Measurements from ENCODE around the gene RNF186. TPM values are rescaled to one million over a fixed set of nuclear protein-coding genes. Genes with fewer than 3 reads are reported as not detected.
A peak's percentile ranks its signal among the peaks of the same experiment; 100 is the strongest.

RNF186 gene, protein sequence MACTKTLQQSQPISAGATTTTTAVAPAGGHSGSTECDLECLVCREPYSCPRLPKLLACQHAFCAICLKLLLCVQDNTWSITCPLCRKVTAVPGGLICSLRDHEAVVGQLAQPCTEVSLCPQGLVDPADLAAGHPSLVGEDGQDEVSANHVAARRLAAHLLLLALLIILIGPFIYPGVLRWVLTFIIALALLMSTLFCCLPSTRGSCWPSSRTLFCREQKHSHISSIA
- not detected for total RNA-seq
- polyA plus RNA-seq, result not detected
- long read RNA-seq, donor 1, result 0 reads
- long read RNA-seq, donor 2, result 0 reads
- long read RNA-seq, donor 3, result 0 reads
- long read RNA-seq, donor 4, result 0 reads

DNA sequence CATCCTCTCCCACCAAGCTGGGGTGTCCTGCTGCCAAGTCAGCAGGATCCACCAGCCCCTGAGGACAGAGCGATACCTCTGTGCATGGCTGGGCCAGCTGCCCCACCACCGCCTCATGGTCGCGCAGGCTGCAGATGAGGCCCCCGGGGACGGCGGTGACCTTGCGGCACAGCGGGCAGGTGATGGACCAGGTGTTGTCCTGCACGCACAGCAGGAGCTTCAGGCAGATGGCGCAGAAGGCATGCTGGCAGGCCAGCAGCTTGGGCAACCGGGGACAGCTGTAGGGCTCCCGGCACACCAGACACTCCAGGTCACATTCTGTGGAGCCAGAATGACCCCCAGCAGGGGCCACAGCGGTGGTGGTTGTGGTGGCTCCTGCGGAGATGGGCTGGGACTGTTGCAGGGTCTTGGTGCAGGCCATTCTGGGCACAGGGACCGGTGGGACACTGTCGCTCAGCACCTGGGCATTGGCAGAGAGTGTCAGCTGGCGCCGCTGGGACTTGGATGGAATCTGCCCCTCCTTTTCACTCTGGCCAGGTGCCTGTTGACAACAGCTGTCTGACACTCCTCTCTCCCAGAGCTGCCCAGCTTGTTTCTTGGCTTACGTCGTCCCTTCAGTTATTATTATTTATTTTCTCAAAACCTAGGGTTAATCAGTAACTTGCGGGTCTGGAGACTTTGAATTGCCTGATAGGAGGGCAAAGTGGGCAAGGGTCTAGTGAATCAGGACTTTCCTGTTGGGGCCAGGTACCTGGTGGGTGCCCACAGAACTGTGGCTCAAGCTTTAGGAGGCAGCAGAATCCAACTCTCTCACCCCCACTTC is at the start of gene RNF186:
RNF186 (minus strand) TSS at position 603 of the 823 bp plus-strand sequence; CDS start at position 421, 182 bp downstream.
- no peak for DNase-seq
- H3K27ac ChIP-seq (ENCODE audit: low read length), result no peak within 1 kb of the TSS
- intact Hi-C loops (cut with DNase I), result no loop called here
- H3K27me3 ChIP-seq (ENCODE audit: control insufficient read depth, insufficient read depth), result no peaks in the 10 kb centered on the region
- H3K9me3 ChIP-seq (ENCODE audit: control insufficient read depth, low read length), result no peaks in the 10 kb centered on the region
- no peak within 1 kb of the TSS for H3K4me3 ChIP-seq (ENCODE audit: low read length)
- peaks cover 2% of the 10 kb centered on the region for H3K4me1 ChIP-seq (ENCODE audit: control insufficient read depth, insufficient read depth, low read length)
- WGBS, result 82% methylated on average over 22 of the region's 22 CpGs
- peak; percentile 24 to 37 for ATAC-seq

GRCh38 chr1:19864570-19865160 is 49.6 kb upstream of the RNF186 start:
- no peaks in the 10 kb centered on the region for H3K4me1 ChIP-seq (ENCODE audit: control insufficient read depth, insufficient read depth, low read length)
- H3K9me3 ChIP-seq (ENCODE audit: control insufficient read depth, low read length), result no peaks in the 10 kb centered on the region
- no peaks in the 10 kb centered on the region for H3K27me3 ChIP-seq (ENCODE audit: control insufficient read depth, insufficient read depth)
- no peak for ATAC-seq
- H3K4me3 ChIP-seq (ENCODE audit: low read length), result no peak overlapping the region
- intact Hi-C loops (cut with DNase I), result no loop called here
- no peak for DNase-seq
- 50% methylated on average over 1 of the region's 1 CpG for WGBS
- no peak overlapping the region for H3K27ac ChIP-seq (ENCODE audit: low read length)

DNA sequence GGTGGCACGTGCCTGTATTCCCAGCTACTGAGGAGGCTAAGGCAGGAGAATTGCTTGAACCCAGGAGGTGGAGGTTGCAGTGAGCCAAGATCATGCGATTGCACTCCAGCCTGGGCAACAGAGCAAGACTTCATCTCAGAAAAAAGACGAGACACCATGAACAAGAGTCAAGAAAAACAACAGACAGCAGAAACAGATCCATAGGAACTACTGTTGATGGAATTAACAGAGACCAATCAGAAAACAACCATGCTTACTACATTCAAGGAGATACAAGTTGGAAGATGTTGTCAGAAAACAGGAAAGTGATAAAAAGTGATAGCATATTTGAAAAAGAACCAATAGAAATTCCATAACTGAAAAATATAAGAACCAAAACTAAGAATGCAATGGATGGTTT is 47.9 kb upstream of the RNF186 start:
- Histone ChIP-seq H3K4me3 (ENCODE audit: low read length) (no peak overlapping the region), H3K27me3 (ENCODE audit: control insufficient read depth, insufficient read depth) (no peaks in the 10 kb centered on the region), H3K9me3 (ENCODE audit: control insufficient read depth, low read length) (no peaks in the 10 kb centered on the region), H3K27ac (ENCODE audit: low read length) (no peak overlapping the region), H3K4me1 (ENCODE audit: control insufficient read depth, insufficient read depth, low read length) (no peaks in the 10 kb centered on the region)
- no peak for ATAC-seq
- DNase-seq, result no peak
- 79% methylated on average over 3 of the region's 3 CpGs for WGBS
- intact Hi-C loops (cut with DNase I), result no loop called here

DNA sequence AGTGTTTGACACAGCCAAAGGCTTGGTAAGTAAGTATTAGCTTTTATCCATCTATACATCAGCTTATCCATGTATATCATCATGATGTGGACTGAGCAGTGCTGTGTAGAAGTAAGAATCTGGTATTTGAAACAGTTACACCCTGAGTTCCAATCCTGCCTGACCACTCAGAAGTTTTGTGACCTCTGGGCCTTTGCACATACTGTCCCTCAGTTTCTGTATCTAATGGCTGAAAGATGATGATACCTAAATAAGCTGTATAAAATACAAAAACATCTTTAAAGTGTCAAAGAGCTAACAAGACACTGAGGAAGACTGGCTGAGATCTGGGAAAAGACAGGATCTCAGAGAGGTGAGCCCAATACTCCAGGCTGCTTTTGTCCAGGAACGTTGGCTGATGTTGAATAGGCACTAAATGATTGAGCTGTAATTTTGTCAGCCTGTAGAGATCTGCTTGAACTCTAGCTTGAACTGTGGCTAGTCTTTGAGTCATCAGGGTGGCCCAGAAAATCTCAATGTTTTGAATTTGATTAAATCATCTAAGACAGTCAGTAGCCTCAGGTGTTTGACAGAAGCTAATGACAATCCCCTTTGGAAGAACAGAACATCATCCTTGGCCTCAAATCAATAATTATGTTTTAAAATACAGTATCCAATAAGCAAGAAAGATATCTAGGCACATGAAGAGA is 46.9 kb upstream of the RNF186 start:
- ATAC-seq (no peak), DNase-seq (no peak)
- Histone ChIP-seq H3K4me3 (ENCODE audit: low read length) (no peak overlapping the region), H3K9me3 (ENCODE audit: control insufficient read depth, low read length) (no peaks in the 10 kb centered on the region), H3K4me1 (ENCODE audit: control insufficient read depth, insufficient read depth, low read length) (no peaks in the 10 kb centered on the region), H3K27me3 (ENCODE audit: control insufficient read depth, insufficient read depth) (no peaks in the 10 kb centered on the region), H3K27ac (ENCODE audit: low read length) (no peak overlapping the region)
- intact Hi-C loops (cut with DNase I), result no loop called here
- 83% methylated on average over 1 of the region's 1 CpG for WGBS

- intact Hi-C loops (cut with DNase I), result no loop called here
- peak in 1 of 2 donors; percentile 26 for ATAC-seq
- H3K4me3 ChIP-seq (ENCODE audit: low read length), result no peak overlapping the region
- DNase-seq, result no peak
- no peaks in the 10 kb centered on the region for H3K9me3 ChIP-seq (ENCODE audit: control insufficient read depth, low read length)
- 64% methylated on average over 2 of the region's 2 CpGs for WGBS
- no peaks in the 10 kb centered on the region for H3K27me3 ChIP-seq (ENCODE audit: control insufficient read depth, insufficient read depth)
- no peaks in the 10 kb centered on the region for H3K4me1 ChIP-seq (ENCODE audit: control insufficient read depth, insufficient read depth, low read length)
- no peak overlapping the region for H3K27ac ChIP-seq (ENCODE audit: low read length)
These were observed 46.0 kb upstream of the RNF186 start for GRCh38 chr1:19861034-19861433.

GRCh38 chr1:19860418-19860817 is 45.3 kb upstream of the RNF186 start:
- 69% methylated on average over 2 of the region's 2 CpGs for WGBS

DNA sequence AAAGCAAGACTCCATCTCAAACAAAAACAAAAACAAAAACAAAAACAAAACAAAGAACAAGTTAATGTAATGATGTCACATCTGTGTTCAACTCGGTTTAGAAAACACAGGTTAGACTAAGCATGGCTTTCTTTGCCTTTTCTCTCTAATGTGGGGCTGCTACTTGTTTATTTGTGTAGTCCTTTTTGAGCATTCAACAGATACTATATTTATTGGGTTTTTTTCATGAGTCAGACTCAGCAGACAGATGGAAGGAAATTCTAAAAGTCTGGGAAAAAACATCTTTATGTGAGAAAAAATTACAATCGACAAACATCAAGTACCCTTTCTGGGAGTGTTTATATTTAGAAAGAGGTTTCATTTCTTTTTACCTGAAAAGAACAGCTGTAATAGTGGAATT is 44.8 kb upstream of the RNF186 start:
- H3K4me1 ChIP-seq (ENCODE audit: control insufficient read depth, insufficient read depth, low read length), result no peaks in the 10 kb centered on the region
- WGBS, result 65% methylated on average over 2 of the region's 2 CpGs
- DNase-seq (no peak), ATAC-seq (no peak)
- H3K27ac ChIP-seq (ENCODE audit: low read length), result no peak overlapping the region
- H3K27me3 ChIP-seq (ENCODE audit: control insufficient read depth, insufficient read depth), result no peaks in the 10 kb centered on the region
- H3K9me3 ChIP-seq (ENCODE audit: control insufficient read depth, low read length), result no peaks in the 10 kb centered on the region
- H3K4me3 ChIP-seq (ENCODE audit: low read length), result no peak overlapping the region
- intact Hi-C loops (cut with DNase I), result no loop called here

More at GRCh38 chr1:19860418-19860817, 45.3 kb upstream of the RNF186 start:
- H3K4me3 ChIP-seq (ENCODE audit: low read length), result no peak overlapping the region
- ATAC-seq (no peak), DNase-seq (no peak)
- H3K9me3 ChIP-seq (ENCODE audit: control insufficient read depth, low read length), result no peaks in the 10 kb centered on the region
- no peaks in the 10 kb centered on the region for H3K4me1 ChIP-seq (ENCODE audit: control insufficient read depth, insufficient read depth, low read length)
- intact Hi-C loops (cut with DNase I), result no loop called here
- H3K27ac ChIP-seq (ENCODE audit: low read length), result no peak overlapping the region
- no peaks in the 10 kb centered on the region for H3K27me3 ChIP-seq (ENCODE audit: control insufficient read depth, insufficient read depth)

DNA sequence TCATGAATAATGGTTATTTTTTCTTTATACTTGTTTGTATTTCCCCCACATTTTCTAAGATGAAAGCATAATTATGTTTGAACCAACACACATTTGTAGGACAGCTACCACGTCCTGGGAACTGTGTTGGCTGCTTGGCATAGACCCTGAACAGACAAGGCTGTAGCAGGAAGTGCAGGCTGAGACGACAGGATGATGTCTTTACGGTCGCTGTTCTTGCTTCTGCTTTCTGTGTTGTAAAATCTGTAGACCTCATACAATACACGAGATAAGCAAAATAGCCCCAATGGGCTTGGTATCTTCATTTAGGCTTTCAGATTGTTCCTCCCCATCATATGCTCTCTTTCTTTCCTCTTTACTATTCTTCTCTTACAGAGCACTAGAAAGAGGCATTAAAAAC is 43.8 kb upstream of the RNF186 start:
- WGBS, result 10% methylated on average over 5 of the region's 5 CpGs
- no peaks in the 10 kb centered on the region for H3K9me3 ChIP-seq (ENCODE audit: control insufficient read depth, low read length)
- H3K27ac ChIP-seq (ENCODE audit: low read length), result no peak overlapping the region
- no peak overlapping the region for H3K4me3 ChIP-seq (ENCODE audit: low read length)
- H3K27me3 ChIP-seq (ENCODE audit: control insufficient read depth, insufficient read depth), result no peaks in the 10 kb centered on the region
- no peak for DNase-seq
- H3K4me1 ChIP-seq (ENCODE audit: control insufficient read depth, insufficient read depth, low read length), result no peaks in the 10 kb centered on the region
- intact Hi-C loops (cut with DNase I), result no loop called here
- ATAC-seq, result no peak

GRCh38 chr1:19854866-19855265 is 39.8 kb upstream of the RNF186 start:
- Histone ChIP-seq H3K27me3 (ENCODE audit: control insufficient read depth, insufficient read depth) (no peaks in the 10 kb centered on the region), H3K9me3 (ENCODE audit: control insufficient read depth, low read length) (no peaks in the 10 kb centered on the region), H3K4me3 (ENCODE audit: low read length) (no peak overlapping the region), H3K4me1 (ENCODE audit: control insufficient read depth, insufficient read depth, low read length) (no peaks in the 10 kb centered on the region), H3K27ac (ENCODE audit: low read length) (no peak overlapping the region)
- ATAC-seq (no peak), DNase-seq (no peak)
- intact Hi-C loops (cut with DNase I), result no loop called here

- Histone ChIP-seq H3K27me3 (ENCODE audit: control insufficient read depth, insufficient read depth) (no peaks in the 10 kb centered on the region), H3K27ac (ENCODE audit: low read length) (no peak overlapping the region), H3K9me3 (ENCODE audit: control insufficient read depth, low read length) (no peaks in the 10 kb centered on the region), H3K4me3 (ENCODE audit: low read length) (no peak overlapping the region), H3K4me1 (ENCODE audit: control insufficient read depth, insufficient read depth, low read length) (no peaks in the 10 kb centered on the region)
- ATAC-seq, result no peak
- intact Hi-C loops (cut with DNase I), result no loop called here
- DNase-seq, result no peak
- WGBS, result 53% methylated on average over 1 of the region's 1 CpG
These were observed 37.0 kb upstream of the RNF186 start for GRCh38 chr1:19852036-19852435.

GRCh38 chr1:19850214-19850613 is 35.1 kb upstream of the RNF186 start:
- H3K4me3 ChIP-seq (ENCODE audit: low read length), result no peak overlapping the region
- H3K27me3 ChIP-seq (ENCODE audit: control insufficient read depth, insufficient read depth), result no peaks in the 10 kb centered on the region
- intact Hi-C loops (cut with DNase I), result no loop called here
- DNase-seq (no peak), ATAC-seq (no peak)
- no peaks in the 10 kb centered on the region for H3K9me3 ChIP-seq (ENCODE audit: control insufficient read depth, low read length)
- H3K27ac ChIP-seq (ENCODE audit: low read length), result no peak overlapping the region
- H3K4me1 ChIP-seq (ENCODE audit: control insufficient read depth, insufficient read depth, low read length), result no peaks in the 10 kb centered on the region
- 42% methylated on average over 7 of the region's 7 CpGs for WGBS

Data from right cardiac atrium (tissue), 5 donors.